HG03025 (cell line): Measurements from ENCODE around the gene SEMA4D.
A peak's percentile ranks its signal among the peaks of the same experiment; 100 is the strongest.

Source experiments
- ATAC-seq: cut with Tn5 transposase; IDR thresholded peaks from one replicate; pipeline ENCODE4 v1.9.1; 2021; ENCODE audit warnings: mild to moderate bottlenecking, moderate library complexity; ENCODE audit not compliant: unreplicated experiment, low FRiP score

Gene SEMA4D

GRCh38 chr9:89420397-89421178, 77.3 kb downstream of the SEMA4D start:
- ATAC-seq: no peak

GRCh38 chr9:89419978-89420394, 77.9 kb downstream of the SEMA4D start:
- no peak for ATAC-seq

GRCh38 chr9:89418882-89419640, 78.9 kb downstream of the SEMA4D start:
- no peak for ATAC-seq

DNA sequence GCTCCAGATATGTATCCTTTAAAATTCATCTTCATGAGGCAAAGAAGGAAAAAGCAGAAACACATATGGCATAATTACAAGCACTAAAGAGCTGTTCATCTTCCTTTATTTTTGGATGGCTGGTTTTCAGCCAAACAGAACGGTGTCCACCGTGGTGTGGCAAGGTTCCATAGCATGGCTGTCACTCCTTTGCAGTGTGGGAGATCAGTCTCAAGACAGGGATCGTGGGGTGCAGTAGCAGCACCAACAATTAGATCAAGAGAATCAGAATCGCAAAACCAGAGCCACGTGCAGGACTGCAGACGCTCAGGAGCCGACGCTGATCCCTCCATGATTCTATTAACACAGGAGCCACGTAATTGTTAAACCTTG, 79.5 kb downstream of the SEMA4D start:
- ATAC-seq: no peak

- no peak for ATAC-seq
These were observed 80.0 kb downstream of the SEMA4D start for GRCh38 chr9:89417832-89418473.

- no peak for ATAC-seq
These were observed 83.1 kb downstream of the SEMA4D start for GRCh38 chr9:89414670-89415324.

GRCh38 chr9:89413963-89414638, 83.8 kb downstream of the SEMA4D start:
- no peak for ATAC-seq

GRCh38 chr9:89412951-89413350, 85.0 kb downstream of the SEMA4D start:
- no peak for ATAC-seq

- ATAC-seq: no peak
These were observed 85.4 kb downstream of the SEMA4D start for GRCh38 chr9:89412541-89412940.

DNA sequence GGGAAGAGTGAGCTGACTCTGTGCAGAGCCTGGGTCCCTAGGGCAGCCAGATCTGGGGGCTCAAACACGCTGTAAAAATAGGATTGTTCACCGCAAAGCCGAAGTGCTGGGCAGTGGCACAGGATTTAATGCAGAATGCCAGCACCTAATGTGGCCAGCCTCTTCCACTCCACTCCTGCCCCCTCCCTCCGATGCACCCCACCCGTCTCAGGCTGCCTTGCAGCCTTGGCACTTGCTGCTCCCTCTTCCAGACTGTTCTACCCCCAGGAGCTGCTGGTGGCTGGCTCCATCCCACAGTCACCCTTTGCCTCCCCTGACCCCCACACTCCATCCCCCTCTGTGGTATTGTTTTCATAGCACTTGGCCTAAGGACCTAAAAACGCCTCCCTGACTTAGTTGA, 86.2 kb downstream of the SEMA4D start:
- ATAC-seq: no peak

DNA sequence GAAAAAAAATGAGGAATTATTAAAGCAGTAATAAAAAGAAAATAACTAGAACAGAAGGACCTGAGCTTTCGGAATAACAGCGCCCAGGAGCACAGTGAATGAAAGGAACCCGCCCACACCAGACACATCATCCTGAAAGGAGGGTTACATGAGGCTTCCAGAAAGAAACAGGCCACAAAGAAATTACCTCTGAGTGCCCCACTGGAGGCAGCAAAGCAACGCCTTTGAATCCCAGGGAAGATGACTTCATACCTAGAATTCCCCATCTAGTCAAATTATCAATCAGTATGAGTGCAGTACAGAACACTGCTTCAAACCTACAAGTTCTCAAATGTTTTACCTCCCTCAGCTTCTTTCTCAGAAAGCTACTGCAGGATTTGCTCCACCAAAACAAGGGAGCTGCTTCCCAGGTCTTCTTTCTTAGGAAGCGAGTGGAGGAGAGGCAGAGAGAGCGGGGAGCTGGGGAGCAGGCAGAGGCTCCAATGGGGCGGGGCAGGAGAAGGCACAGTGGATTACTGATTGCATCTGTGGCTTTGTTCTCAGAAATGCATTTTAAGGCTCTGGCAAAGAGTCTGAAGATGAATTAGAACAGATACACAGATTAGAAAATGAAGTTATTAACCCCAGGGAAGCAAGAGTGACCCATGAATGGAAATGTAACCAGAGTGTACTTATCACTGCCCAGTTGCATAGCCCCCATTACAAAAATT, 87.1 kb downstream of the SEMA4D start:
- no peak for ATAC-seq

GRCh38 chr9:89410022-89410421, 87.9 kb downstream of the SEMA4D start:
- no peak for ATAC-seq

DNA sequence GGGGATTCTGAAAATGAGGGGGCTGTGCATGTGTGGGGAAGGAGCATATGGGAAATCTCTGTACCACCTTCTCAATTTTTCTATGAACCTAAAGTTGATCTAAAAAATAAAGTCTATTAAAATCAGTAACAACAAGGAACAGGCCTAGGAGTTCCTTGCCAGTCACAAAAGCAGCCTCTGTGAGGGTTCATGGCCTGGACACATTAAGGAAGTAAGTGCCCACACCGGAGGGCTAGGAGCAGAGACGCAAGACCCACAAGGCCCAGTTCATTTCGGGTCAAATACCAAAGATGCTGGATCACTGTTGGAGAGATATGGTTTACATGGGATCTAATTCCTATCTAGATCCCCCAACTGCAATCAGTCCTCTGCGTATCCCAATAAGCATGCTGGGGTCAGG, 88.4 kb downstream of the SEMA4D start:
- ATAC-seq: no peak

GRCh38 chr9:89408628-89409101, 89.2 kb downstream of the SEMA4D start:
- ATAC-seq: no peak

DNA sequence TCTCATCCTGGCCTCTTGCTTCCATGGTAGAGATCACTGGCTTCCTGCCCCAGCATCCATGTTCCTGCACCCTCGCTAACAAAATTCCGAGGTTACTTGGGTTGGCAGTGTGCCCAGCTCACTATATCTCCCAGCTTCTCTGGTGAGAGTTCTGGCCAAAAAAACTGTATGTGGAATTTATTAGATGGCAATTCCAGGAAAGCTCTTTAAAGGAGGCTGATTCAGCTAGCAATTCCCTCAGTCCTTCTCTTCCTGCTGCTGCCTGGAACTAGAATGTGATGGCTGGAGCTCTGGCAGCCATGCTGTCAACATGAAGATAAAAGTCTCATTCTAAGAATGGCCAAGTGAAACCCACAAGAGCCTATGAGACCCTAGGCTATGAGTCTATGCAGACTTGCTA, 90.8 kb downstream of the SEMA4D start:
- no peak for ATAC-seq

DNA sequence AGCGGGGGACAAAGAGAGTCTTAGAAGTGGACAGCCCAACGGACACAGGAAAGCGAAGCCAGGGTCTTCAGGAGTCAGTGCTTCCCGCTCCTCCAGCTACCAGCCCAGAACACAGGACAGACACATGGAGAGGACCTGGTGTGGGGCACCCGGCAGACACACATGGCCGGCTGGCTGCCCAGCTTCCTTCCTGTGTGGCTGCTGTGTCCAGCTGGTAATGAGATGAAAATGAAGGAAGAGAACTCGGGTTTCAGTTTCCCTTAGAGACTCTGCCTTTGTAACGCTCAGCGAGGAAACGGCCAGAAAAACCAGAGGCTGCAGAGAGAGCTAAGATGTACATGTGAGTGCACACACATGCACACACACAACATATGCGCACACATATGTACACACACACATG, 92.1 kb downstream of the SEMA4D start:
- ATAC-seq: peak; percentile 41

DNA sequence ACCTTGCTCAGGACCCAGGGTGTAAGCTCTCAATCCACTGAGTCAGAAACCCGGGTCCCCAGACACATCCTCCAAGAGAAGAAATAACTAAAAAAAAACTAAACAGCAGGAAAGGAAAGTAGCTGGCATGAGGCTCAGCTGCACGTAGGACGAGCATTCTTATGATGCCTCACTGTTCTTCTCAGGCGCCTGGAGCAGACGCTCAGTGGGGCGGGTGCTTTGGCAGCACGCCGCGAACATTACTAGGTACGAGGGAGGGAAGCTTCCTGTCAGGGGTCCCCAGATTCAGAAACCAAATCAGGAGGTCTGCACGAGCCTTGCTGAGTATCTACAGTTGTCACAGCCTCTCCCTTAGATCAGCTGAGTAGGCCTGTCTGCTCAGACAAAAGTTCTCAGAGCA, 93.8 kb downstream of the SEMA4D start:
- ATAC-seq: no peak

GRCh38 chr9:89402695-89403427, 95.1 kb downstream of the SEMA4D start:
- ATAC-seq: no peak
